NCI-H82 (cell line): Measurements from ENCODE around the gene COL16A1.
A peak's percentile ranks its signal among the peaks of the same experiment; 100 is the strongest.
"Not testable (repeated sequence)": the region's sequence is repeated elsewhere in the genome, so short reads cannot be mapped to it uniquely, and the experiment has no call there.

Source experiments
- DNase-seq: peaks from one replicate; lab custom pipeline; 2025; lab: John Stamatoyannopoulos, UW

Gene COL16A1

GRCh38 chr1:31732751-31733289, 29.0 kb upstream of the COL16A1 start:
- DNase-seq = no peak

DNA sequence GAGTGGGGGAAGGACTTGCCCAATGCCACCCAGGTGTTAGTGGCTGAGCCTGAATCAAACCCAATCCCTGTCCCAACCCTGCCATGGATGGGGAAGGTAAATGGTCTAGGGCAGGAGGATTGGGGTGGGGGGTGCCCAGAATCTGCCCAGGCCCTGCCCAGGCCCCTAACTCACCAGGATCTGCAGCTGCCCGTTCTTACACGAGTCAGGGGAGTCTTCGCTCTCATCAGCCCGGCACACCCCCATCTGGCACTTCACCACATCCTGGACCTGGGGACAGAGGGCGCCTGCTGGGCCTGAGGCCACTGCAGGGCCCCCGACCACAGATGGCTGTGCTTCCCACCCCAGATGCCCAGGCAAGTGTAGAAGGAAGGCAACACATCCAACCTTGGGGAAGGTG, 28.5 kb upstream of the COL16A1 start:
- DNase-seq = no peak

DNA sequence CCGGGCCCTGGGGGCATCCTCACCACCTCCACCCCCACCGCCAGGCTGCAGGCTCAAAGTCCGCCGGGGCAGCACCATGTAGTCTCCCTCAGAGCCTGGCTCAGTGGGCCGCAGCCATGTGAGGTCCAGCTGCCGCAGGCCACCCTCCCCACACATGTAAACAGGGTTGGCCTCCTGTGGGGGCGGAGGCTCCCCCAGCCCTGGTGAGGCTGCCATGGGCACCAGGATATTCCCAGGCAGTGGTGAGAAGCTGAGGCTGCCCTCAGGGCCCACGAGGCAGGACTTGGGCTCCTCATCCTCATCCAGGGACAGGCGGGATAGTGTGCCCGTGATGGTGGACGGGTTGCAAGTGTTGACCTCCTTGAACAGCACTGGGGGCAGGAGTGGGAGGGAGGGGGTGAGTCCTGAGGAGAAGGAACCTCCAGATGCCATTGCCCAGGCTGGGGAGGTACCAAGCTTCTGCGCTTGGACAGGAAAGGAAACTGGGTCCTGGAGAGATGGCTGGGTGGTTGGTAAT, 27.3 kb upstream of the COL16A1 start:
- no peak for DNase-seq

- no peak for DNase-seq
Observed at GRCh38 chr1:31730336-31731048, 26.7 kb upstream of the COL16A1 start.

GRCh38 chr1:31727849-31728248, 24.0 kb upstream of the COL16A1 start:
- no peak for DNase-seq

- no peak for DNase-seq
Observed at GRCh38 chr1:31727195-31727594, 23.4 kb upstream of the COL16A1 start.

DNA sequence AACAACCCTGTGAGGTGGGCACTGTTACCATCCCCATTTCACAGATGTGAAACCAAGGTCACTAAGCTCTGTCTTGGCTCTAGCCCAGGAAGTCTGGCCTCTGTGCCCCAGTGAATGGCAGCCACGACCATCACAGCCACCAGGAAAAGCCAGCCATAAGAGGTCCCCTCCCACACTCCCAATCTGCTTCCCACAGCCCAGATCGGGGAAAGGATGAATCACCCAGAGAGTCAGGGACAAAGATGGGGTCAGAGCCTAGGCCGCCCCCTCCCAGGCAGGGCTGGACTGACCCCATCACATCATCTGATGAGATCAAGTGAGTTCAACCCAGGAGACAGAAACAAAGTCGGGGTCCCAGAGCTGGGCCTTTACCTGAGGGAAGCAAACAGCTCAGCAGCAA, 22.9 kb upstream of the COL16A1 start:
- no peak for DNase-seq

- DNase-seq = no peak
Observed at GRCh38 chr1:31725777-31726535, 22.1 kb upstream of the COL16A1 start.

DNA sequence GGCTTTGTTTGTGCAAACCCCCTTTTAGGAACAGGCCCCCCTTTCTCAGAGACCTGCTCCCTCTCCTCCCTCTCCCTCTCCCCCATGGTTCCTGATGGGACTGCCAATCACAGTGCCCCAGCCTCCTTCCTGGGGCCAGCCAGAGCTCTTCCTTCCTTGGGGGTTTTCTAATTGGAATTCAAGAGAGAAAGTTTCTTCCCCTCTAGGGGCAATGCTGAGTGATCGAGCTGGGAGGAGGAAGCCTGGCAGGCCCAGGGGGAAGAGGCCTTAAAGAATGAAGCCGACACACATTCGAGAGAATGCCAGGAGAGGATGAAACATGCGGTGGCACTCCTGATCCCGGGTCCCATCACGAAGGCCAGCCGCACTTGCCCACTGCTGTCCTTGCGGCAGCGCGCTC, 21.3 kb upstream of the COL16A1 start:
- DNase-seq = no peak

GRCh38 chr1:31723828-31724359, 20.1 kb upstream of the COL16A1 start:
- DNase-seq = no peak

DNA sequence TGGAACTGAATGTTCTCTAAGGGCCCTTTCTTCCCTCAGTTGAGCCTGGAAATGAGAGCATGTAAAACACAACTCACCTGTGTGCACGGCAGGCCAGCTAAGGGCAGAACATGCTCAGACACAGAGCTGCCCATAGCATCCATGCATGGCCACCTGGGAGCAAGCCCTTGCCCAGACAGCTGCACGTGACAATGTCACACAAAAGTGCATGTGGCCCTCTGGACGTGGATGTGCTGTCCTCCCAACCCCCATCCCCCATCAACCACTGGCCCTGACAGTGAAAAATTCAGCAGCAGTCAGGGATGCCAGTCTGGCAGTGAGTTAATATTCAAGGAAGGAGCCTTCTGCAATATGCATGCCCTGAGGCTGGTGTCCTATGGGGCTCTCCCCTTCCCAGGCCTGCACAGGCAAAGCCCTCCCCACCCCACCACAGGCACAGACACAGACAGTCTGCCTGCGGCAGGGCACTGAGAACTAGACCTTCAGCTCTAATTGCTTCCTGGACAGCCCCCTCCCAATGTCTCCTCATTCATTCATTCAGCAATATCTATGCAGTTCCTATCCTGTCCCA, 14.6 kb upstream of the COL16A1 start:
- DNase-seq = no peak

DNA sequence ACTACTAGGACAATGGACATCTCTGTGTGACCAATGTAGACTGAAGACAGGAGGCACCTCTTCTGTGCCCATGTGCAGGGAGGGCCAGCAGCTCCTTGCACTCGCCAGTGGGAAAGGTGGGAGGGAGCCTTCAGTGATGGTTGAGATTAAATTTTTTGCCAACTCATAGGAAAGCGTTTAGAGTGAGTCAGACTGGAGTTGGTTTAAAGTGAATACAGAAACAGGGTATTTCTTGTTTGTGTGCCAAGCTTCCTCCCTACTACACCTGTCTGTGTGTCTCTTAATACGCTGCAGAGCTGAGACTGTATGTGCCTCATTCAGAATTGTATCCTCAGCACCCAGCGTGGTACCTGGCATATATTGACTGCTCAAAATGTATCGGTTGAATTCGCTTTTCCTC, 13.5 kb upstream of the COL16A1 start:
- no peak for DNase-seq

- DNase-seq = no peak
Observed at GRCh38 chr1:31715873-31716220, 12.0 kb upstream of the COL16A1 start.

- DNase-seq = peak; percentile 32
Observed at GRCh38 chr1:31715087-31715872, 11.5 kb upstream of the COL16A1 start.

DNA sequence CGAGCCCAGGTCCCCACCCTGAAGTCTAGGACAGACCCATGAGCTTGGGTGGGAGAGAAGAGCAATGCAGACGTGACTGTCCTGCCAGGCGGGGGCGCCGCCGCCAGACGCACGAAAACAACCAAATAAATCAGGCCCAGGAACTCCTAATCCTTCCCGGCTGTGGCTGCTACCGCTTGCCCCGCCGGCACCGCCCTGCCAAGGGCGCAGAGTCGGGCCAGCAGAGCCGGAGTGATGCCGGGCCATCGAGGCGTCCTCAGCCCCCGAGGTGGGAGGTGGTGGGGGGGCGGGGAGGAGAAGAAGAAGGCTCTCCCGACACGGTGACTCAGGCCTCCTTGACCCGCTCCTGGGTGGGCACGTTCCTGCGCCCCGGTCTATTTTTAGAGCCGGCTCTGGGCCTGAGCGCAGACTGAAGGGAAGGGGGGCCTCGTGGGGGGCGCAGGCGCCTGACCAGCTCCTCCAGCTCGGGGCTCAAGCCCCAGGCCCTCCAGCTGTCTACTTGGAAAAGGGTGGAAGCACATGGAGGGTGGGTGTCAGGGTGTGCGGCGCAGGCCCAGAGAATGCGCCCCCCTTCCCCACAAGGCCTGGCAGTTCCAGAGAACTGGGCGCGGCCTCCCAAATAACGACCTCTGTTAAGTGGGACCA, 10.7 kb upstream of the COL16A1 start:
- peak; percentile 89 for DNase-seq

DNA sequence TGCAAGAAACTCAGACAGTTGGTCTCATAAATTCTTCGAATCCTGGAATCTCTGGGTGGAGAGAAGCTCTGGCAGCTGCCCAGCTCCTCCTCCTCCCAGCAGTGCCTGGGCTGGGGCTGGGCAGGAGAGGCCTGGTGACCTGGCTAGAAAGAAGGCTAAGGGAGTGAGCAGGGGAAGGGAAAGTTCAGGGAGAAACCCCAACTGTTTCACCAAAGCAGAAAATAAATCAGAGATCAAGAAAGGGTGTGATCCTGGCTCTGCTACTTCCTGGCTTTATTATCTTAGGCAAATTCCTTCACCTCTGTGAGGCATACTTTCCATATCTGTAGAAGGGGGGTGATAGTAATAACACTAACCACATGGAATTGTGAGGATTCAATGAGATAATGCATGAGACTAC, 8.8 kb upstream of the COL16A1 start:
- DNase-seq = no peak

GRCh38 chr1:31712068-31712467, 8.3 kb upstream of the COL16A1 start:
- no peak for DNase-seq

GRCh38 chr1:31708324-31708723, 4.5 kb upstream of the COL16A1 start:
- DNase-seq = no peak

DNA sequence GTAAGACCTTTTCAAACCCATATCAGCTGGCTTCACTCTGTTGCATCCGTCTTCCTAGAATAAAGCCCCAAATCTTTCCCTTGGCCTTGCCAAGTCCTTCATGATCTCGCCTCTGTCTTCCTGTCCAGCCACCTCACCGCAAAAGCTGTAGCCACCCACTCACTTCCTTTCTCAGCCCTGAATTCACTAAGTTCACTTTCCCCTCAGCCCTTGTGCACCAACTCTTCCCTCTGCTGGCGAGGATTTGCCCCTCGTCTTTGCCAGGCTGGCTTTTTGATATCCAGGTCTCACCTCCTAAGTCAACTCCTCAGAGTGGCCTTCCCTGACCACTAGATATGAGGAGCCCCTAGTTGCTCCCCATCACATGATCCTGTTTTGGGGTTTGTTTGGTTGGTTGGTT, 3.9 kb upstream of the COL16A1 start:
- peak; percentile 30 for DNase-seq

- not testable (repeated sequence) for DNase-seq
Observed at GRCh38 chr1:31707059-31707600, 3.3 kb upstream of the COL16A1 start.
